Measurements from ENCODE around the gene USP24.

Gene USP24

DNA sequence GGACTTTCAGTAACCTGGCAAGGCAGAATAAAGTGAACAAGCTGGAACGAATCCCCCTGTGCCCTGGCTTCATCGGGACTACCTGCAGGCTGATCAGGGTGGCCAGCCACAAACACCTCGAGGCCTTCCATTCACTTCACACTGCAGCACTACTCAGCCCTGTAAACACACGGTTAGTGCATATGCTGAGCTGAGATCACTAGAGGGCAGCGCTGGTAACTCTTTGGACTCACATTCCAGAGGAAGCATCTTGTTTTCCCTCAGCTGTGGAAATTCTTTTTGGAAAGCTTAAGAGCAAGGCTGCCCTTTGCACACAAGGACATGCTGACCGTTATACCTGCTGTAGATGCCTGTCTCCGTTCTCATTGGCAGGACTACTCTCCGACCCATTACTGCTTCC lies 143.7 kb downstream of the USP24 start:
- DNase-seq (ENCODE audit: low read depth, low spot score) = no peak

DNA sequence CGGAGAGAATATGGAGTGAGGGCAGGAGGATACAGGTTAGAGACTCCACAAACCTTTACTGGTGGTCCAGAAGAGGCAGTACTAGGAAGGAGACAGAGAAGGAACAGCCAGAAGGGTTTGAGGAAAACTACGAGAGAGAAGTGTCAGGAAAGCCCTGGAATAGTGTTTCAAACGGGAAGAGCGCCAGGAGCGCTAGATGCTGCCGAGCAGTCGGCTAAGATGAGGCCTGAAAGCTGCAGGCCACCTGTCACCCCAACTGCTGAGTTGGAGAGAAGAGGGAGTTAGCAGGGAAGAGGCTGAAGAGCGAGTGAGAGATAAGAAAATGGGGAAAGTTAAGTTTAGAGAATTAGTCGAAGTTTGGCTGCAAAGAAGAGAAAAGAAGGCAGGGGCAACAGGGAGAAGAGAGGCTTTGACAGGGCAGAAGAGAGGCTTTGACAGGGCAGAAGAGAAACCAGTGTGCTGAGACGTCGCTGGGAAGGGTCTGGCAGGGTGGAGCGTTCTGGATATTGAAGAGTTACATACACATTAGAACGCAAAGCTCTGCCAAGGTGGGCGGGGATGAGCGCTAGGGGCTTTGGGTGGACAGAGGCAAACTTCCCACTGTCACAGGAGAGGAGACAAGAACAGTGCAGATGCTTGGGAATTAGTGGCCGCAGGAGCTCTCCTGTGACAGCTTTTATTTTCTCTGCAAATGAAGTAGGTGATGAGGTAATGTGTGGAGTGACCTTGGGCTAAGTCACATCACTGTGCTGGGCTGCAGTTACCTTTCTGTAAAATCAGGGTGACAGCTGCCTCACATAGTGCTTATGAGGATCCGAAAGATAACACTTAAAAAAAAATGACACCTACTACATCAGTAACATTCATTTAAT lies 144.6 kb downstream of the USP24 start:
- no peak for DNase-seq (ENCODE audit: low read depth, low spot score)

DNA sequence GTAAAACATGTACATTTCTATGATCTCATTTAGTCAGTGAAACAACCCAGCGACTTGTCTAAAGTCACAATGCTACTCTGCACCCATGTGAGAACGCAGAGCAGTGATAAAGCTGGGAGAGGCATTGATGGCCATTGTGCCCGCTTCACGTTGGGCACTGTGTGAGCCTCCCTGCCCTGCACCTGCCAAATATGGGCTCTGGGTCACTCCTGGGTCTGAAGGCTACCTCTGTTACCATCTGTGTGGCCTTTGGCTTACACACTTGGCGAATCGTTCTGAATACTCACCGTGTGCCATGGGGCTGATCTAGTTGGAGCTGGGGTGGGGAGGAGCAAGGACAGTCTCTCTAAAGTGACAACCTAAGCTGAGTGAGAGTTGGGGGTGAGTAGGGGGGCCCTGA lies 145.9 kb downstream of the USP24 start:
- DNase-seq (ENCODE audit: low read depth, low spot score) = no peak

DNA sequence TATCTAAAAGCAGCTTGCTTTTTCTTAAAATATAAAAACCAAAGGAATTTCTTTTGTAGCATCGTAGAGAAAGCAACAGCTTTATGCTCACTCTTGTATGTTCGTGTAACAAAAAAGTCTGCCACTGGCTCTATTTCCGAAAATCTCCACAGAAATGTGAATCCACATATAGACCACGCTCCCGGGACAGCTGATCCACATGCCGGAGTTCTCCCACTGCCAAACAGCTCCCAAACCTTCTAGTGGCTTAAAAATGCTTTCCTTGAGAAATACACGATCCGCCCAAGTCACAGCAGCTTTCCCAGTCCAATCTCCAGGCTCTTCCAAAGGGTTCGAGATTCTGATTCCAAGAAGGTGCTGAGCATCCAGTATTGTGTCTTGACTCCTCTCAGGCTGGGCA lies 146.5 kb downstream of the USP24 start:
- no peak for DNase-seq (ENCODE audit: low read depth, low spot score)

DNA sequence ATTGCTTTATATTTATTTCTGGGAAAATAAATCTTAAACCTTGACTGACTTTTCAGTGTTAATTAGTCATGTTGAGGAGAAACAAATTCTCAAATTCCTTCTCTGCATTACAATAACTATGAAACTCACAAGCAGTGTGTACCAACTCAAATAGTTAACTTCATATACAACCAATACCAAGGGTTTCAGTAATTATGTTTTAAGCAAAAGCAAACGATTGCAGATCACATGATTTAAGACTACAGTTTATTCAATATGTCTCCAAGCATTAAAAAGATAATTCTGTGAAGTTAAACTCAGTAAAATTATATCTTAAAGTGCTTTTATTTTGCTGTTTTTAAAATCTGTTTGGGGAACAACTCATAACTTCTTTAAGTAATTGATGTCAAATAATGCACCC lies 147.2 kb downstream of the USP24 start:
- DNase-seq (ENCODE audit: low read depth, low spot score) = no peak

DNA sequence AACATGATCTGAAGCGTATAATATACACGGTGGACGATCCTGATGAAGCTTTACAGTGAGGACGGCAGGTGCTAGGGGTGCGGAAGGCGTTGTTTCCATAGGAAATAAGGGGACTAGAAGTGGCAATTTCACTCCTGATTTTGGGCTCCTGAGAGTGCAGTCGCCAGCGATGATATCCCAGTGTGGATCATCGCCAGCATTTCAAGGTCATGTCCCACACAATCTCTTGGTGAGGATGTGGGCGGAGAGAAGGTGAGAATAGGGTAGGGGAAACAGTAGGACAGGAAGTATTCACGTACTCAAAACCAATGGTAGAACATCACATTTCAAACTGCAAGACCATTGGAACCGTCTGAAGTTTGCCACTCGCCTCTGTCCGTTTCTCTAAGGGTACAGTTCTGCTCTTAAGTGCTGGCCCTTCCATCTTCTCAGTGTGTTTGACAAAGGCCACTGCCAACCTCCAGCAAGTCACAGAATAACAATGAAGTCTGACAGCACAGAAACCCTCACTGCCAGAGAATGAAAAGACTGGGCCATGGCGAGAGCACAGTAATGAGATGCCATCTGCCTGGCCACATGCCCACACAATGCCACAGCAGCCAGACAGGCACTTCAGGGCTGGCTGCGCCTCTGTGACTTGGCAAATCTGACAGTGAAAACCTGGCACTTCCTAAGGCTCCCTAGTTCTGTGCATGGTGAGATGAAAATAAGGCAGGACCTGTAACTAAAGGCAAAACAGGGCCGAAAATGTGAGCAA lies 148.0 kb downstream of the USP24 start:
- no peak for DNase-seq (ENCODE audit: low read depth, low spot score)

DNA sequence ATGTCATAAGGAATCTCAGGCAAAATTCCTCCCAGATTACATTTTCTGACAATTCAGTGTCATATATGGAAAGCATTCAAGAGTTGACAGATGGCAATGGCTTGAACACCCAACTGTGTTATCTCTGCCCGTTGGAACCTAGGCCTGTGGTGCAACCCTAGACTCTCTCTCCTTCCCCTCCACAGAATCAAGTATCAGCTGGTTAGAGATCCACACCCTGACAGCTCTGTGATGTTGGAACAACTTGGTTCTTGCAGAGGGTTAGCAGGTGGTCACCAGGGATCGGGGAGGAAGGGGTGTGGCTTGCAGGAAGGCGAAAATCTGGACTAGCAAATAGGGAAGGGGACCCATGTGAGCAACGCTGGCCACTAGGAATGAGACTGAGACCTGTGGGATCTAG lies 149.5 kb downstream of the USP24 start:
- no peak for DNase-seq (ENCODE audit: low read depth, low spot score)

DNA sequence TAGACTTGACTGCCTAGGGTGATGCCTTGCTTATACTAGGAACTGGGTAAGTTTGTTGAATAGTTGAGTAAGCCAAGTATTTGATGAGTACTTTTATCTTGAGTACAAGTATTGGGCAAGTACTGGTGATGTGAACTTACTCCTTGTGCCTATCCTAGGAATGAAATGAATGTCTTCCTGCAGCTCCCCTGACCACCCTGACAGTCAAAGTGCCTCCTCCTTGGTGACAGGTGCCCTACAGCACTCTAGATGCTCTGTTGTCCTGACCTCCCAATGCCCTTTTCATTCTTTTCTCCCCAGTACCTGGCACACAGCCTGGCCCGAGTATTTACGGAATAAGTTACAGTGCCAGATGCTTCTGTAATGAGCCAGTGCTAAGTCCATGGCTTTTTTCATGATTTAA lies 150.3 kb downstream of the USP24 start:
- no peak for DNase-seq (ENCODE audit: low read depth, low spot score)

DNA sequence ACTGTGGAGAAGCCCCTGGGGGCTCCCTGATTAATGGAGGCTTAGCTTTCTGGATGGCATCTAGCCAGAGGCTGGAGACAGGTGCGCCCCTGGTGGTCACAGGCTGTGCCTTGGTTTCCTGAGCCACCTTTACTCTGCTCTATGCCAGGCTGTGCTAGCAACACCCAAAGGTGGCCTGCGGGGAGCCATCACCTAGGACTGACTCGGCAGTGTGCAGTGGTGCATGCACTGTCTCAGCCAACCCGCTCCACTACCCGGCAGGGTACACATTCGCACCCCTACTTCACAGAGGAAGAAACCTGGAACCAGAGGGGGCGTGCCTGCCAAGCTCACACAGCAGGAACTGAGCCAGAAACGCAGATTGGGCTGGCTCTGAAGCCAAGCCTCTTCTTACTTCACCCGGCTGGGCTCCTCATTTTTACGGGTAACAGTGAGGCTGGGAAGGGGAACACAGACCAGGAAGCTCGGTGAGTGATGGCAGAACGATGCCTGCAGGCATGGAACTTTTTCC lies 151.0 kb downstream of the USP24 start:
- DNase-seq (ENCODE audit: low read depth, low spot score) = no peak

DNA sequence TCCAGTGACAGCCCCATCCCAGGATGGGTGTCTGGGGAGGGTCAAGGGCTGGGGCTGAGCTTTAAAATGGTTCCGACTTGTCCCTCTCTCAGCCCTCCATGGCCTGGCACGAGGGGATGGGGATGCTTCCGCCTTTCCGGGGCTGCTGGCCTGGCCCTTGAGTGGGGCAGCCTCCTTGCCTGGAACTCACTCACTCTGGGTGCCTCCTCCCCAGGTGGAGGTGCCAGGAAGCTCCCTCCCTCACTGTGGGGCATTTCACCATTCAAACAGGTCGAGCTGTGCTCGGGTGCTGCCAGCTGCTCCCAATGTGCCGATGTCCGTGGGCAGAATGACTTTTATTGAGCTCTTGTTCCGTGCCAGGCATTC lies 151.6 kb downstream of the USP24 start:
- DNase-seq (ENCODE audit: low read depth, low spot score) = no peak

DNA sequence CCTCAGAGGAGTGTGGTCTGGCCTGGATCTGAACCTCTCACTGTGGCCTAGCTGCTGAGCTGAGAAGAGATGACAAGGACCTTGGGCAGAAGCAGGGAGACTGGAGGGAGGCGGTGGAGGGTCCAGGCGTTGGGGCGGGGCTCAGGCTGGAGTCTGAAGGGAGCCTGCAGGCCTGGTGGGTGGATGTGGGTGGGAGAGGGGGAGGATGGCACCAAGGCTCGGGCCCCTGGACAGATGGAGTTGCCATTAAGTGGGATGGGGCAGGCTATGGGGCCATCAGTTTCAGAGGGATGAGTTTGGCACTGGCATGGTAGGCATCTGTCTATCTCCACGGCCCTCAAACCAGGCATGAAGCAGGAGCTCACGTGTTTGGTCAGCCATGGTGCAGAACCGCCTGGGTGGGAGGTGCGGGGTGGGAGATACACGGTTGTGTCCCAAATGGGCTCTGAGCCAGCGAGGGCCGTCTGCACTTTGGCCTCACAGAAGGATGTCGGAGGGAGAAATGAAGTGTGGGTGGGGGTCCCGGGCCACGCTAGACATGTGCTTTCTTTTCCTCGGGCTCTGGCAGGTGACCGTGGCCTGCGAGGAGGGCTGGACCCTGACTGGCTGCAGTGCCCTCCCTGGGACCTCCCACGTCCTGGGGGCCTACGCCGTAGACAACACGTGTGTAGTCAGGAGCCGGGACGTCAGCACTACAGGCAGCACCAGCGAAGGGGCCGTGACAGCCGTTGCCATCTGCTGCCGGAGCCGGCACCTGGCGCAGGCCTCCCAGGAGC lies 152.2 kb downstream of the USP24 start:
- no peak for DNase-seq (ENCODE audit: low read depth, low spot score)

DNA sequence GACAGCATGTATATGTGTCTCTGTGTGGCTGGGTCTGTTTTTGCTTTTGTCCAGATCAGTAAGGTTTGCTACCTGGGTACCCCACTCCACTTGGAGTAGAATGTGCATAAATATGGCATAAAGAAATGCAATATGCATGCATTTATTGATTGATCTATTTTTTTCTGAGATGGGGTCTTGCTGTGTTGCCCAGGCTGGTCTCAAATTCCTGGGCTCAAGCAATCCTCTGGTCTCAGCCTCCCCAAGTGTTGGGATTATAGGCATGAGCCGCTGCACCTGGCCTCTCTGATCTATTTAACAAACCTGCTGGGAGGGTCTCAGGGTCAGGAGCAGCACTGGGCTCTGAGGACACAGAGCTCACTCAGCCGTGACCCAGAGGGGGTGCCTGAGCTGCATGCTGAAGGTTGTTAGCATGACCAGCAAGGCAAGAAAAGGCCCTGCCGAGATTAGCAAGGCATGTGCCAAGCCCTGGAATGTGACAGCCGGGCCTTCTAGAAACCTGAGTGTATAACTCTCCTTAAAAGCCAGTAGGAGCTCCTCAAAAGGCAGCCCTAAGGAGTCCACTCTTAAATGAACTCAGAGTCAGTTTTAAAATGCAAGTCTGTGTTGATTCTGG lies 153.3 kb downstream of the USP24 start:
- no peak for DNase-seq (ENCODE audit: low read depth, low spot score)

DNA sequence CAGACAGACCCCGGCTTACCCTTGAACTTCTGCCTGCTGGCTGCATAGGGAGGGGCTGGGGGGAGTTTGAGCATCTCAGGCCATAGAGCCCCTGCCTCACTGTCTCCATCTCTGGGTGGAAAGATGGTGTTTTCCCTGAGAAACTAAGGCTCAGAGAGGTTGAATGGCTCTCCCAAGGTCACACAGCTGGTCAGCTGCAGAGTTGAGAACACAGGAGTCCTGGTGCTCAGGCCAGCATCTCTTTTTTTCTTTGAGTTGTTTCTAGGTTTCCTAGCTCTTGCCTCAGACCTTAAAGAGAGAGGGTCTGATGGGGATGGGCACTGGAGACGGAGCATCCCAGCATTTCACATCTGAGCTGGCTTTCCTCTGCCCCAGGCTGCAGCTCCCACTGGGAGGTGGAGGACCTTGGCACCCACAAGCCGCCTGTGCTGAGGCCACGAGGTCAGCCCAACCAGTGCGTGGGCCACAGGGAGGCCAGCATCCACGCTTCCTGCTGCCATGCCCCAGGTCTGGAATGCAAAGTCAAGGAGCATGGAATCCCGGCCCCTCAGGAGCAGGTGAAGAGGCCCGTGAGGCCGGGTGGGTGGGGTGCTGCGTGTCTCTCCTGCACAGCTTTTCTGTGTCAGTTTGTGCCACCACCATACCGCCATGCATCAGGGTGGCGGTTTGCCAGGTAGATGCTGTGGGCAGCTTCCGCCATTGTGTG lies 154.0 kb downstream of the USP24 start:
- no peak for DNase-seq (ENCODE audit: low read depth, low spot score)

DNA sequence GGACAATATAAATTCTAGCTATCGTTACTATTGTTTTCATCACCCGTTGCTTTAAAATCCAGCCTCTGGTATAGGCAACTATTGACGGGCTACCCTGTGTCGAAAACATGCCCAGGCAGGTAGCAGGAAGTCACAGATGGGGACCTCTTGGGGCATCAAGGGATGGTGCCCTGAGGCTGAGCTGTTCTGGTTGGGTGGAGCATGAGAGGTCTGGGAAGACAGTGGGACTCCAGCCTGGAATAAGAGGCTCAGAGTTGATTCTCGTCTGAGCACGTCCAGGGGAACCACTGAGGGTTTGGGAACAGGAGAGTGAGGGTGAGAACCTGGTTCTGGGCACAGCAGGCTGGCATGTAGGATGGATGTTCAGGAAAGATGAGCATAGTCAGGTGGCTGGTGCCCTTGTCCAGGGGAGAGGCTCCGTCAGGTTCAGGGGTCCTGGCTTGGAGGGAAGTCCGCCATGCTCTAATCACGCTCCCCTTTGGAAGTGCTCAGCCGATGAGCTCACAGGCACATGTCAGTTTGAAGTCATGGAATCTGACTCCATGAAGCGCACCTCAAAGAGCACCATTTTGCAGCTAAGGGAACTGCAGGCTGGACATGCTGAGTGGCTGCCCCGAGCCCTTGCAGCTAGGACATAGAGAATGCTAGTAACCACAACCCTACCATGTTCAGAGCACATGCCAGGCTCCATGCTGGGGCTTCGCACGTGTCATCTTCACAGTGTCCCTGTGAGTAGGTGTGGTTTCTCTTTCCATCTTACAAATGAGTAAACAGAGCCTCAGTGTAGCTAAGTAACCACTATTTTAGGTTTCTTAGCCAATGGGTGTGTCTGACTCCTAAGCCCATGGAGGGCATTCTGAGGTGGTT lies 154.8 kb downstream of the USP24 start:
- no peak for DNase-seq (ENCODE audit: low read depth, low spot score)

DNA sequence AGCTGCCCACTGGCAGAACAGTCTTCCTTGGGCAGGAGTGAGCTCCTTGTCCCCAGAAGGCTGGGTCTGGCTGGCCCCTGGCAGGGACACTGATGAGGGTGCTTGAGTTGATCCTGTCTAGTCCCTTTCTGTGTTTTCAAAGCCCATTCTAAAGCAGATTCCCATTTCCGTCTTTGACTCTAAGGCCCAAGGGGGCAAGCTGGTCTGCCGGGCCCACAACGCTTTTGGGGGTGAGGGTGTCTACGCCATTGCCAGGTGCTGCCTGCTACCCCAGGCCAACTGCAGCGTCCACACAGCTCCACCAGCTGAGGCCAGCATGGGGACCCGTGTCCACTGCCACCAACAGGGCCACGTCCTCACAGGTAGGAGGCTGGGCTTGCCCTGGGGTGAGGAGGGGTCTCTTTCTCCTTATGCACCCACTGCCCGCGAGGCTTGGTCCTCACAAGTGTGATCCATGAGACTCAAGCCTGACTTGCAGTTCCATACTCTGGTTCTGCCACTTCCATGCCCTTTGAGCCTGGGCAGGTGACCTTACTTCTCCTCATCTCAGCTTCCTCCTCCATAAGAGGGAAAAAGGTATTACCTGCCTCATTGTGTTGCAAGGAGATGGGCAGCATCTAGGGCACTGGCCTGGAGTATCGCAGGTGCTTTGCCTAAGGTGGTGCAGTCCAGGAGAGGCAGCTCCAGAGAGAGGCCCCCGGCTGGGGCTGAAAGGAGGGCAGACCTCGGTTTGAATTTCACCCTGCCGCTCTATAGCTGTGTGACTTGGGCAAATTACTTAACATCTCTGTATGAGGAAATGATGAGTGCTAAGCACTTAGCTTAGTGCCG lies 155.6 kb downstream of the USP24 start:
- DNase-seq (ENCODE audit: low read depth, low spot score) = no peak

DNA sequence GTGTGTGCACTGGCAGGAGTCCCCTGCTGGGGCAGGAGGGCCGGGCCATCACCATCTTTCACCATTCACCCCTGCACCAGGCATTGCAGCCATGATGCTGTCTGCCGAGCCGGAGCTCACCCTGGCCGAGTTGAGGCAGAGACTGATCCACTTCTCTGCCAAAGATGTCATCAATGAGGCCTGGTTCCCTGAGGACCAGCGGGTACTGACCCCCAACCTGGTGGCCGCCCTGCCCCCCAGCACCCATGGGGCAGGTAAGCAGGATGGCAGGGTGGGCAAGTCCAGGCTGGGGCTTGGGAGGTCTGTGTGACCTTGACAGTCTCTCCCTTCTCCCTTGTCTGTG lies 157.2 kb downstream of the USP24 start:
- DNase-seq (ENCODE audit: low read depth, low spot score) = no peak

DNA sequence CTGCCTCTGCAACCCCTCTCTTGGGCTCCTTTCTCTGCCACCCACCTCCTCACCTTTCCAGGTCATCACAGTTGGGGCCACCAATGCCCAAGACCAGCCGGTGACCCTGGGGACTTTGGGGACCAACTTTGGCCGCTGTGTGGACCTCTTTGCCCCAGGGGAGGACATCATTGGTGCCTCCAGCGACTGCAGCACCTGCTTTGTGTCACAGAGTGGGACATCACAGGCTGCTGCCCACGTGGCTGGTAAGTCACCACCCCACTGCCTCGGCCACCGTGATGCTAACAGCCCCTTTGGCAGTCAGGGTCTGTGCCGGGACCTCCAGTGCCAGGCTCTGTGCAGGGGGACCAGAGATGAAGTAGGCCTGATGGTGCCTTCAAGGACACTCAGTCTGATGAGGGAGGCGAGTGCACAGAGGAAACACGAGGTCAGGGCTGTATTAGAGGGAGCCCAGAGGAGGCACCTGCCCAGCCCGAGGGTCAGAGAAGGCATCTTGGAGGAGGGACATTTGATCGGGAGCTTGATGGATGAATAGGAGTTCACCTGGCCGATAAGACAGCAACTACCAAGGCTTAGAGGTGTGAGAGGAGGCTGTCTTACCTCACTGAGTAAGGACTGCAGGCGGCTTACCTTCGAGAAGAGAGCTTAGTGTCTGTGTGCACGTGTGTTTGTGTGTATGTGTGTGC lies 157.8 kb downstream of the USP24 start:
- no peak for DNase-seq (ENCODE audit: low read depth, low spot score)

DNA sequence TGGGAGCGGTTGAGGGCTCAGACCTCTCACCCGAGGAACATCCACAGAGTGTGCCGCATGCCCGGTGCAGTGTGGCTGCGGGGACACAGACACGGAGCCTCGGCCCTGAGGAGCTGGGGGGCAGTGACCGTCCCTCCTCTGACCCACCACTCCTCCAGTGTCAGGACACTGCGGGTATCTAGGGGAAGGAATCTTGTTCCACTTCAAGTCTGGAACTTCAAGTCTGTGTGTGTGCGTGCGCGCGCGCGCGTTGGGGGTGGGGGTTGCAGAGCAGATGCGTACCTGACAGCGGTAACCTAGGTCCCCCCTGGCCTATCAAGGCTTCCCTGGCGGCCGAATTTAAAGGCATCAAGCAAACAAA lies 158.6 kb downstream of the USP24 start:
- DNase-seq (ENCODE audit: low read depth, low spot score) = no peak

All from activated CD4-positive, CD25-positive, alpha-beta regulatory T cell treated with anti-CD3 and anti-CD28 coated beads, Interleukin-2, amount 50 U/mL, for 16 hours (primary cell).